Measurements from ENCODE around the gene EVC2.
"Not testable (repeated sequence)": the region's sequence is repeated elsewhere in the genome, so short reads cannot be mapped to it uniquely, and the experiment has no call there.

EVC2 gene

GRCh38 chr4:5616331-5616950 is 91.9 kb downstream of the EVC2 start:
- DNase-seq: no peak

- DNase-seq: no peak
Measured at GRCh38 chr4:5615496-5616075, 92.8 kb downstream of the EVC2 start.

- no peak for DNase-seq
Measured at GRCh38 chr4:5611750-5612149, 96.6 kb downstream of the EVC2 start.

- DNase-seq: no peak
Measured at GRCh38 chr4:5609306-5610007, 98.9 kb downstream of the EVC2 start.

GRCh38 chr4:5593828-5594227 is 114.5 kb downstream of the EVC2 start:
- DNase-seq: not testable (repeated sequence)

GRCh38 chr4:5592272-5592671 is 116.1 kb downstream of the EVC2 start:
- no peak for DNase-seq

- DNase-seq: no peak
Measured at GRCh38 chr4:5589495-5589894, 118.9 kb downstream of the EVC2 start.

GRCh38 chr4:5588046-5588445 is 120.3 kb downstream of the EVC2 start:
- no peak for DNase-seq

GRCh38 chr4:5575941-5576340 is 132.4 kb downstream of the EVC2 start:
- no peak for DNase-seq

GRCh38 chr4:5574386-5574785 is 134.0 kb downstream of the EVC2 start:
- DNase-seq: no peak

GRCh38 chr4:5573965-5574364 is 134.4 kb downstream of the EVC2 start:
- no peak for DNase-seq

- DNase-seq: no peak
Measured at GRCh38 chr4:5572751-5573150, 135.6 kb downstream of the EVC2 start.

GRCh38 chr4:5572114-5572513 is 136.2 kb downstream of the EVC2 start:
- DNase-seq: no peak

- no peak for DNase-seq
Measured at GRCh38 chr4:5571646-5572045, 136.7 kb downstream of the EVC2 start.

- DNase-seq: no peak
Measured at GRCh38 chr4:5569451-5569850, 138.9 kb downstream of the EVC2 start.

GRCh38 chr4:5568931-5569330 is 139.4 kb downstream of the EVC2 start:
- DNase-seq: no peak

GRCh38 chr4:5568336-5568735 is 140.0 kb downstream of the EVC2 start:
- DNase-seq: no peak

- no peak for DNase-seq
Measured at GRCh38 chr4:5566991-5567390, 141.4 kb downstream of the EVC2 start.

GRCh38 chr4:5566526-5566925 is 141.8 kb downstream of the EVC2 start:
- no peak for DNase-seq

- DNase-seq: no peak
Measured at GRCh38 chr4:5563856-5564255, 144.5 kb downstream of the EVC2 start.

GRCh38 chr4:5562476-5562875 is 145.9 kb downstream of the EVC2 start:
- no peak for DNase-seq

GRCh38 chr4:5561286-5561685 is 147.1 kb downstream of the EVC2 start:
- no peak for DNase-seq

- DNase-seq: no peak
Measured at GRCh38 chr4:5558502-5558901, 149.9 kb downstream of the EVC2 start.

- no peak for DNase-seq
Measured at GRCh38 chr4:5554376-5554775, 154.0 kb downstream of the EVC2 start.

- no peak for DNase-seq
Measured at GRCh38 chr4:5553801-5554200, 154.6 kb downstream of the EVC2 start.
